ENCODE measurements around the gene EPM2A.
A peak's percentile ranks its signal among the peaks of the same experiment; 100 is the strongest.
"Not testable (repeated sequence)": the region's sequence is repeated elsewhere in the genome, so short reads cannot be mapped to it uniquely, and the experiment has no call there.

Gene EPM2A

DNA sequence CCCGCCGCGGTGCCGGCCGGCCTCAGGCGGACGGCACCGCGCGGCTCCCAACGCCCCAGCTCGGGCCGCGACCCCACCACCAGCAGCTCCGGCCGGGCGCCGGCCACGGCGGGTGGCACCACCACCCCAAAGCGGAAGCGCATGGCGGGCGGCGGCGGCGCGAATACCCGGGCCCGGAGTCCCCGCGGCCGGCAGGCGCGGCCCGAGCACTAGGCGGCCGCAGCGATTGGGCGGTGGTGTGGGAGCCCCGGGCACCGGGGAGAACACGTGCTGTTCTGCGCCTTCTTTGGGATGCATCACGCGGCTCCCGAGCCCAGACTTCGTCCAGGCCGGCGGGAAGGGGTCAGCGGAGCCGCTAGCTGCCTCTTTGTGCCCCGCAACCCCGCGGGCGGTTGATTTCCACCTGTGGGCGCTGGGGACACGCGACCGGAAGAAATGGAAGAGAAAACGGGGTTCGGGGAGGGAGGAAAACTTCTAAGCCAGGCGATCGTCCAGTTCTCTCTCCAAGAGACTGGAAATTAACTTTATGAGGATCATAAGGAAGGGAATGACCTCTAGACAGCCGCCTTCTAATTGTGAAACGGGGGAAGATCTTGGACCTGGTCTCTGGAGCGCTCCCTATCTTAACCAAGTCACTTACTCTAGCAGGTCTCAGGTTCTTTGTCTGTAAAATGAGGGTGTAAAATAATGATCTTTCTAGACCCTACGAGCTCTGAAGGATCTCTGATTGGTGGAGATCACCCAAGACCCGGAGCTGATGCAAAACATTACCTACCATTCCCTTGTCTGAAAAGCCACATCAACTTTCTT, at the start of gene EPM2A:
Gene EPM2A (minus strand): TSS at position 165 of the 810 bp plus-strand sequence. CDS start 22 bp downstream, at position 143.
- DNase-seq, result peak in 53 of 56 donors; percentile 11 to 91 (median 74)

DNA sequence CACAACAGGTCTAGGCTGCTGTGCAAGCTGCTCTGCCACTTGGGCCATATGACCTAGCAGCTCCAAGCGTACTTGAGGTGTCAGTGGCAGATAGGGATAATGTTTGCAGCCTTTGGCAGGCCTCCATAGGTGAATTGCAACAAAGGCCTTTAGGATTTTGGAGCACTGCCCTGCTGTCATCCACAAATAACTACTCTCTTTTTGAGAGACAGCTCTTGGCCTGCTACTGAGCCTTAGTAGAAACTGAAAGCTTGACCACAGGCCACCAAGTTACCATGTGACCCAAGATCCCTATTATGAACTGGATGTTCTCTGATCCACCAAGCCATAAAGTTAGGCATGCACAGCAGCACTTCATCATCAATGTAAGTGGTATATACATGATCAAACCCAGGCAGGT, 49.4 kb upstream of the EPM2A start:
- no peak for DNase-seq

DNA sequence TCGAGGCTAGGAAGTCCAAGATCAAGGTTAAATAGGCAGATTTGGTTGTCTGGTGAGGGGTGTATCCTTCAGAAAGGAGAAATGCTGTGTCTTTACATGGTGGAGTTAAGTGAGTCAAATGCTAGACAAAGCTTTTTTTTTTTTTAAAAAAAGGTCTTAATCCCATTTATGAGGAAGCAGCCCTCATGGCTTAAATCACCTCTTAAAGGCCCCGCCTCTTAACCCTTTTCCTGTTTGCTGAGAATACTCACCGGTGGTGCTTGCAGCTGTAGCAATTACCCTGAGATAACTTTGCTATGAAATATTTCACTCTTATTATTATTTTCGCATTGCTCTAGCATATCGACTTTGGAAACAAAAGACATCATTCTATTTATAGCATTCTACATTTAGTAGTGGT, 48.5 kb upstream of the EPM2A start:
- no peak for DNase-seq

- DNase-seq, result no peak
Measured at GRCh38 chr6:145772846-145773245, 37.5 kb upstream of the EPM2A start.

GRCh38 chr6:145765449-145765848, 30.1 kb upstream of the EPM2A start:
- DNase-seq, result no peak

DNA sequence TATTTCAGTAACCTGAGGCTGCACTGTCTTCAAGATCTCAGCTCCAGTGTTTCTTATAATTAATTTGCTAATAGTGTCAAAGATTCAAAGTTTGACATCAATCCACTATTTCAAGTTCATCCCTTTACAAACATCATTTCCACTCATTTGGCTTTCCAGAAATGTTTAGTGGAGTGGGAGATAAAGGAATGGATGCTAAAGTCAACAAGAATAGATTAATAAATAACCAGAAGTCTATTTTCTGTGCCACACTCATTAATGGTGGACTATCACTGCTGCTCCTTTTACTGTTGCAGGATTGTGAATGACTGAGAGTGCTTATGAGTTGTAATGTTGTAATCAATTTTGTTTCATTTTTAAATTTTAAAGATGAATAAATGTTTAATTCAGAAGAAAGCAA, 28.4 kb upstream of the EPM2A start:
- DNase-seq, result no peak

- DNase-seq, result no peak
Measured at GRCh38 chr6:145761584-145761983, 26.3 kb upstream of the EPM2A start.

- DNase-seq, result no peak
Measured at GRCh38 chr6:145758113-145758512, 22.8 kb upstream of the EPM2A start.

DNA sequence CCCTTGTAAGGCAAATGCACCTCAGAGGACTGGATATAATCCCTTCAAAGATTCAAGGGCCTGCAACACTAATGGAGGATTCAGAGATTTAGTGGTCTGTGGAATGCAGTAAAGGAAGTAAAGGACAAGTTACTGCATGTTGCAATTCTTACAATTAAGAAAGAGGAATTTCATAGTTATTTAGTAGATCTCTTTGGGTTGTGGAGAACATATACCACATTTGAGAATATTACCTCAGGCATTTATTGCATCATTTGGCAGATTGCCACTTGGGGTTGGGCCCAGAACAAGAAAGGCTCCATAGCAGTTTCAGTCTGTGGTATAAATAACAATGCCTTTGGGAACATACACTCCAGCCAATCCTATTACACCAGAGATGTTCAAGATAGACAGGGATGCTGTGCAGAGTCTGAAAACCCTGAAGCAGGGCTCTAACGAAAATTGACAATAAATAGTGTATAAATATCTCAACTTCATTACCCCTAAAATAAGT, 20.9 kb upstream of the EPM2A start:
- DNase-seq, result no peak

DNA sequence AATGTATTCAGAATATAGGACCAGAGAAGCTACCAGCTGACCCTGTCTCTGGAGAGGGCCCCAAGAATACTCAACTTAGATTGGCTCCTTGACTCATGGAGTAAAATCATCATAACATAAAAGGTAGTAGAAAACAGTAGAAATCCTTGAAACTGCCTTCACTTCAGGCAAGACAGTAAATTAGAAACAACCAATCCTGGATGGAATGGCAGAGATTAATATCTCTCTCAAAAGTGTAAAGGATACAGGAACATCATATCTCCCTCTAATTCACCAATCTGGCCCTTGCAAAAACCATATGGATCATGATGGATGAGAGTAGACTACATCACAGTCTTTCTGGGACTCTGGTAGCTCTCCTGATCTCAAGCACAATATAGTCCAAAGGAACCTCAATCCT, 20.4 kb upstream of the EPM2A start:
- DNase-seq, result no peak

DNA sequence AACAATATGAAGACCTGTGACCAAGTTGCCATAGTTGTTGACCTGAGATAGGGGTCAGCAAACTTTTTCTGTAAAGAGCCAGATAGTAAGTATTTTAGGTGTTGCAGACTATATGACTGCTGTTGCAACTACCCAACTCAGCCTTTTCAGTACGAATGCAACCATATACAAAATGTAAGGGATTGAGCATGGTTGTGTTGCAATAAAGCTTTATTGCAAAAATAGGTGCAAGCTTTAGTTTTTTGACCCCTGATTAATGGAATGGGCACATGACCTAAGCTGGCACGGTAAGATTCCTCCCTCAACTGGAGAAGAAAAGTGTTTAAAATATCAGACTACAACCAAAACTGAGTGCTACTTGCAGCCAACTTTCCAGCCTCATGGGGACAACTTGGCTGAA, 17.3 kb upstream of the EPM2A start:
- no peak for DNase-seq

DNA sequence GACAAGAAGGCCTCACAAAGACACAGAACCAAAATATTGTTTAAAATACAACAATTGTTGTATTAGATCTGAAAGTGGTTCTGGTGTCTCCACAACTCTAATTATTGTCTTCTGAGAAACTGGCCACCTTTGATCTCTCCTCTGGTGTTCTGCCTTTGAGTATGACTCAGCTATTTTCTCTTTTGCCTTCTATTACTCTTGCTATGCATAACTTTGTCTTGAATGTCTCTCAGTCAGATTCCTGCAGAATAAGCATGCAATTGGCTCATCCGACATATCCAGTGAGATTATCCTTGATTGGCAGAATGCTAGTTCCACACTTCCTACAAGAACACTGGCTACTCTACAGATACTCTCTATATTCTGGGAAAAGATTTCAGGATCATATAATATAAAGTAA, 14.3 kb upstream of the EPM2A start:
- no peak for DNase-seq

- no peak for DNase-seq
Measured at GRCh38 chr6:145745861-145746260, 10.5 kb upstream of the EPM2A start.

GRCh38 chr6:145744619-145745018, 9.3 kb upstream of the EPM2A start:
- no peak for DNase-seq

DNA sequence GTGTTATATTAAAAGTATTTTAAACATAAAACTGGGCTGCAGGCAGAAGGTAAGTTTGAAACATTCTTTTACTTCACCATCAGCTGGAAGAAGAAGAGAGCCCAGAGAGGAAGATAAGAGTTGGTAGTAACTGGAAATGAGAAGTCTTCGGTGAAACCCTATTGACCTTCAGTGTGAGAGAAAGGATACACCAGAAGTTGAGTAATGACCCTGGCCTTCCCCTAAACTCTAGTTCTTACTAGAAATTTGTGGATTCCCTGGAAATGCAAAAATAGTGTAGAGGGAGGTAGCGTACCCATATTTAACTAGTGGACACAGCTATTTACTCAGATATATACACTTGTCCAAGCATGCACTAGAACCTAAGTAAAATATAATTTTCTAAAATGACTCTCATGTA, 8.0 kb upstream of the EPM2A start:
- no peak for DNase-seq

GRCh38 chr6:145742472-145742871, 7.2 kb upstream of the EPM2A start:
- DNase-seq, result not testable (repeated sequence)

GRCh38 chr6:145739685-145740084, 4.4 kb upstream of the EPM2A start:
- DNase-seq, result not testable (repeated sequence)

GRCh38 chr6:145738265-145738664, 2.9 kb upstream of the EPM2A start:
- DNase-seq, result no peak

DNA sequence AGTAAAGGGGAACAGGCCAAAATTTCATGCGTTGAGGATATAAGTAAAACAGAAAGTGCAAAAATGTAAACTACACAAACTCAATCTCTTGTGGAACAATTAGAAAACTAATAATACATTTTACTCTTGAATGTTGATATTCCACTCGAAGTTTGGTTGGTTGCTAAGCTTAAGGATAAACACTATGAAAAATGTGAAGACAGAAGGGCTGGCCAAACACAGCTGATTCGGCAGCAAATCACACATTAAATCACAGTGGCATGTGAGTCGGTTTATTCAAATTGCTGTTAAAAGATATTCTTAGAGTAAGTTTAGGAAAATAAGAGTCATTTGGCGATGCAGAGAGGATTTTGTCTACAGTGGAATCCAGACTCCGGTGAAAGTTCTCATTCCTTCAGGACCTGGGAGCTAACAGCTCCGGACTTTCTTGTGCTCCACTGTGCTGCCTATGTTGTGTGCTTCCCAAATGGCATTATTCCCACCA, 1.4 kb upstream of the EPM2A start:
- DNase-seq, result peak in 2 of 56 donors; percentile 12 to 26

- peak; percentile 38 to 94 (median 81) for DNase-seq
Measured at GRCh38 chr6:145734486-145735355, 599 bp downstream of the EPM2A start.

DNA sequence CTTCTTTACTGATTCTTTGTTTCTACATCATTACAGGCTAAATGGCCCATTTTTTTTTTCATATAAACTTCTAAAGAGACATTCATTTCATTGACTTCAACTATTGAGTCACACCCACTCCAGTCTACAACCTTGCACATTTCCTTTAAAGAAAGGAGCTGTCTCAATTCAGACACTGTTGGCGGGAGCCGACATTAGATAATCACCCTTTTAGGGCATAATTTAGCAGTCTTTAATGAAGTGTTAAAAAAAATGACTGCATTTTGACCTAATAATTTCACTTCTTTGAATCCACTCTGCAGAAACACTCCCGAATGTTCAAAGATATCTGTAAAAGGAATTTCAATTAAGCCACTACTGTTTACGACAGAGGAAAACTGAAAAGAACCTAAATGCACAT, 1.5 kb downstream of the EPM2A start:
- DNase-seq, result no peak

GRCh38 chr6:145733207-145733606, 2.1 kb downstream of the EPM2A start:
- DNase-seq, result no peak

Measured in amygdala (tissue), 56 donors.